Measurements from ENCODE around the gene RANBP17.

Gene RANBP17

DNA sequence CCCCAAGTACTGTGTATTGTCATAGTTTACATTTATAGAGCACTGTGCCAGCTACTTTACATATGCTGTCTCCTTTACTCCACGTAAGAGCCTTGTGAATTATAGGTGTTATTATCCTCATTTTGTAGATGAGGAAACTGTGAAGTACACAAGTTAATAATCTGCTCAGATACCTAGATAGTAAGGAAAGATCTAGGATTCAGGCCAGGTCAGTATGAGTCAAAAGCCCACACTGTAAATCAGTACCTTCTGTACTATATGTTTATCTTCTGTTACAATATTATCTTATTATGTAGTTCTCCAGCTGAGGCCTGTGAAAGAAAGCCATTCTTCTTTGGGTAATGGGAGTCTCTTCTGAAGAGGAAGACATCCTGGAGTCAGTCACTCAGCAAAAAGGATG is 374.8 kb downstream of the RANBP17 start:
- DNase-seq (ENCODE audit: low read depth): no peak
- in situ Hi-C loops (cut with HindIII; ENCODE audit: low sequenced_read_pairs): no loop called here
- TF ChIP-seq, protein P1, sequence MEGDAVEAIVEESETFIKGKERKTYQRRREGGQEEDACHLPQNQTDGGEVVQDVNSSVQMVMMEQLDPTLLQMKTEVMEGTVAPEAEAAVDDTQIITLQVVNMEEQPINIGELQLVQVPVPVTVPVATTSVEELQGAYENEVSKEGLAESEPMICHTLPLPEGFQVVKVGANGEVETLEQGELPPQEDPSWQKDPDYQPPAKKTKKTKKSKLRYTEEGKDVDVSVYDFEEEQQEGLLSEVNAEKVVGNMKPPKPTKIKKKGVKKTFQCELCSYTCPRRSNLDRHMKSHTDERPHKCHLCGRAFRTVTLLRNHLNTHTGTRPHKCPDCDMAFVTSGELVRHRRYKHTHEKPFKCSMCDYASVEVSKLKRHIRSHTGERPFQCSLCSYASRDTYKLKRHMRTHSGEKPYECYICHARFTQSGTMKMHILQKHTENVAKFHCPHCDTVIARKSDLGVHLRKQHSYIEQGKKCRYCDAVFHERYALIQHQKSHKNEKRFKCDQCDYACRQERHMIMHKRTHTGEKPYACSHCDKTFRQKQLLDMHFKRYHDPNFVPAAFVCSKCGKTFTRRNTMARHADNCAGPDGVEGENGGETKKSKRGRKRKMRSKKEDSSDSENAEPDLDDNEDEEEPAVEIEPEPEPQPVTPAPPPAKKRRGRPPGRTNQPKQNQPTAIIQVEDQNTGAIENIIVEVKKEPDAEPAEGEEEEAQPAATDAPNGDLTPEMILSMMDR (IDR thresholded peaks at IDR 0.05; ENCODE audit: low read depth, low read length, missing control alignments): no peak
- no peak overlapping the region for H3K4me3 ChIP-seq (ENCODE audit: low read depth, low read length)

DNA sequence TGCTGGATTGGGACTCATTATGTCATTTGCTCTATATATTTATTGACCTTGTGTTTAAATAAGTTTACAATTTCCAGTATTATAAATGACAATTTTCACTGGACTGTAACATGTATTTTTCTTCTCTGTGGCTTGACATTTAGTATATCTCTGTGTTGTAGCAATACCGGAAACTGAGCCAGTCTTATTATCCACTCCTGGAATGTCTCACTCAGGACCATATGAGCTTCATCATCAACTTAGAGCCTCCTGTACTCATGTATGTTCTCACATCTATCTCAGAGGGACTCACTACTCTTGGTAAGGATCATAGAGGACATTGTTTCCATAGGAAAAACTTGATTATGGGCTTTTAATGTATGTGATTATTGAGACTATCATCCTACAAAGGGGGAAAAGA is 380.7 kb downstream of the RANBP17 start:
- no peak for DNase-seq (ENCODE audit: low read depth)
- TF ChIP-seq, protein P1 (IDR thresholded peaks at IDR 0.05; ENCODE audit: low read depth, low read length, missing control alignments): no peak
- H3K4me3 ChIP-seq (ENCODE audit: low read depth, low read length): no peak overlapping the region
- in situ Hi-C loops (cut with HindIII; ENCODE audit: low sequenced_read_pairs): no loop called here

DNA sequence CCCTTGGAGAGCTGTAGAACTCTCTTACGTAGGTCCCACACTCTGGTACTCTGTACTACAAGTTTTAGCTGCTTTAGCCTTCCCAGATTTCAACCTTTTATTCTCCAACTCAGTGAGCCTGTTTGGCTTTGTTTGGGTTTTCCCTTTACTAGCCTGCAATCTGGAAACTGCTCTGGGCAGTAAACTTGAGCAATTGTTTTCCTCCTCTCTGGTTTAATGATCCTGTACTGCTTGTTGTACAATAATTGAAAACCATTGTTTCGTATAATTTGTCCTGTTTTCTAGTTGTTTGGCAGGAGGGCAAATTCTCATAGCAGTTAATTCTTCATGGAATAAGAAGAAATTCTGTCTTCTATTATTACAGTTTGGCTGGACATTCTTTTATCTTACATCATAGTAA is 384.4 kb downstream of the RANBP17 start:
- in situ Hi-C loops (cut with HindIII; ENCODE audit: low sequenced_read_pairs): no loop called here
- DNase-seq (ENCODE audit: low read depth): no peak
- TF ChIP-seq, protein P1 (IDR thresholded peaks at IDR 0.05; ENCODE audit: low read depth, low read length, missing control alignments): no peak
- H3K4me3 ChIP-seq (ENCODE audit: low read depth, low read length): no peak overlapping the region

DNA sequence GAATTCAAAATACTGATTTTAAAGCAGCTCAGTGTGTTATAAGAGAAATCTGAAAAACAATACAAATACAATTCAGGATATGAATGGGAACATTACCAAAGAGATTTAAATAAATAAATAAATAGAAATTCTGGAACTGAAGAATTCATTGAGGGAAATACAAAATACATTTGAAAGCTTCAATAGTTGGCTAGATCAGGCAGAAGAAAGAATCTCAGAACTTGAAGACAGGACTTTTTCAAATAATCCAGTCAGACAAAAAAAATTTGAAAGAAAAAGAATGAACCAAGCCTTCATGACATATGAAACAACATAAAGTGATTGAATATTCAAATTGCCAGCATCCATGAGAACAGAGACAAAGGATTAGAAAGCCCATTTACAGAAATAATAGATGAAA is 387.6 kb downstream of the RANBP17 start:
- no peak overlapping the region for H3K4me3 ChIP-seq (ENCODE audit: low read depth, low read length)
- no peak for DNase-seq (ENCODE audit: low read depth)
- TF ChIP-seq, protein P1 (IDR thresholded peaks at IDR 0.05; ENCODE audit: low read depth, low read length, missing control alignments): no peak
- in situ Hi-C loops (cut with HindIII; ENCODE audit: low sequenced_read_pairs): no loop called here

DNA sequence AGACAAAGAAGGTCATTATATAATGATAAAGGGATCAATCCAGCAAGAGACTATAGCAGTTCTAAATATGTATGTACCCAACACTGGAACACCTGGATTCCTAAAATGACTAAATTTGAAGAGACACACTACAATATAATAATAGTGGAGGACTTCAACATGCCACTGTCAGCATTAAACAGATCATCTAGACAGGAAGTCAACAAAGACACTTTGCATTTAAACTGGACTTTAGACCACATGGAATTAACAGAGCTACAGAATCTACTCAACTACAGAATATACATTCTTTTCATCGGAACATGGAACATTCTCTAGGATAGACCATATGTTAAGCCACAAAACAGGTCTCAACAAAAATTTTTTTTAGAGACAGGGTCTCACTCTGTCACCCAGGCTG is 388.9 kb downstream of the RANBP17 start:
- no peak overlapping the region for H3K4me3 ChIP-seq (ENCODE audit: low read depth, low read length)
- no peak for DNase-seq (ENCODE audit: low read depth)
- in situ Hi-C loops (cut with HindIII; ENCODE audit: low sequenced_read_pairs): no loop called here
- TF ChIP-seq, protein P1 (IDR thresholded peaks at IDR 0.05; ENCODE audit: low read depth, low read length, missing control alignments): no peak

DNA sequence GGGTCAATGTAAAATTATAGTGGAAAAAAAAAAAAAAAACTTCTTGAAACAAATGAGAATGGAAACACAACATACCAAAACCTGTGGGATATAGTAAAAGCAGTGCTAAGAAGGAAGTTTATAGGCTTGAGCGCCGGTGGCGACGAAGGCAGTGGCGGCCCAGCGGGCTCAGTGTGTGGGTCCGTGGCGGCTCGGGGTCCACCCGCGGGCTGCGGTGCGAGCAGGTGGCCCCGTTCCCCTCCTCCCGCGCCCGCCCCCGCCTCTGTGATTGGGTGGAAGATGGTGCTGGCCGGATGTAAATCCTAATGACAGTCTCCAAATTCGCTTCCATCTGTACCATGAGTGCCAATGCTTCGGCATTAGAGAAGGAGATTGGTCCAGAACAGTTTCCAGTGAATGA is 389.7 kb downstream of the RANBP17 start:
- TF ChIP-seq, protein P1 (IDR thresholded peaks at IDR 0.05; ENCODE audit: low read depth, low read length, missing control alignments): no peak
- DNase-seq (ENCODE audit: low read depth): no peak
- H3K4me3 ChIP-seq (ENCODE audit: low read depth, low read length): no peak overlapping the region
- in situ Hi-C loops (cut with HindIII; ENCODE audit: low sequenced_read_pairs): no loop called here

DNA sequence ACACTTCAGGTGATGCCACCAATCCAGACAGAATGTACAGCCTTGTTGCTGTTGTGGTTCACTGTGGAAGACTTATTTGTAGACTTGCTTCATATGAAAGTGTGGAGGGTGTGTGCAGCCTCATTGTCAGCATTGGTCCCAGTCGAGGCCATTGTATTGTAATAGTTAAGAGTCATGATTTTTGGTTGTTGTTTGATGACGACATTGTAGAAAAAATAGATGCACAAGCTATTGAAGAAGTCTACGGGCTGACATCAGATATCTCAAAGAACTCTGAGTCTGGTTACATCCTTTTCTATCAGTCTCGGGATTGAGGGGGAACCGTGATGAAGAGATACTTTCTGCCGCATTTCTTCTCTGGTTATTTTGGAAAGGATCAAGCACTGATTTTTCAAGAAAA is 390.9 kb downstream of the RANBP17 start:
- TF ChIP-seq, protein P1 (IDR thresholded peaks at IDR 0.05; ENCODE audit: low read depth, low read length, missing control alignments): no peak
- H3K4me3 ChIP-seq (ENCODE audit: low read depth, low read length): no peak overlapping the region
- in situ Hi-C loops (cut with HindIII; ENCODE audit: low sequenced_read_pairs): no loop called here
- DNase-seq (ENCODE audit: low read depth): no peak

Measured in astrocyte of the cerebellum (primary cell).